Suprapubic skin (tissue), 4 donors: ENCODE results near the gene GIT1. TPM values are rescaled to one million over a fixed set of nuclear protein-coding genes. Genes with fewer than 3 reads are reported as not detected.
A peak's percentile ranks its signal among the peaks of the same experiment; 100 is the strongest.

Source experiments
- DNase-seq, 2 donors: peaks; one replicate each; pipeline ENCODE4 v3.0.0-alpha.2; 2019; ENCODE audit warnings: low spot score in 2 of 2
- H3K27ac ChIP-seq: fragments of 200-600 bp; sonication (generic); one replicate; pipeline ENCODE4 v1.5.1; 2019
- H3K27me3 ChIP-seq: fragments of 200-600 bp; sonication (generic); one replicate; pipeline ENCODE4 v1.5.1; 2019
- H3K36me3 ChIP-seq: fragments of 200-600 bp; sonication (generic); one replicate; pipeline ENCODE4 v1.5.1; 2019
- H3K4me1 ChIP-seq: fragments of 200-600 bp; sonication (generic); one replicate; pipeline ENCODE4 v1.5.1; 2019
- H3K4me3 ChIP-seq: fragments of 200-600 bp; sonication (generic); one replicate; pipeline ENCODE4 v1.5.1; 2019; ENCODE audit warnings: mild to moderate bottlenecking
- H3K9me3 ChIP-seq: fragments of 200-600 bp; sonication (generic); one replicate; pipeline ENCODE4 v1.5.1; 2019
- EP300 ChIP-seq: sonication (generic); formaldehyde crosslinking; IDR thresholded peaks from one replicate; pipeline ENCODE4 v1.6.1; 2017; ENCODE audit warnings: antibody characterized with exemption
- POLR2A ChIP-seq, 2 donors: fragments of 450-650 bp; IDR thresholded peaks; one replicate each; pipeline ENCODE4 v1.6.1; 2017; ENCODE audit warnings: antibody characterized with exemption in 2 of 2, mild to moderate bottlenecking in 2 of 2, moderate library complexity in 2 of 2
- POLR2AphosphoS5 ChIP-seq, 3 donors: sonication (generic); formaldehyde crosslinking; IDR thresholded peaks; one replicate each; pipeline ENCODE4 v1.6.1; 2017; ENCODE audit warnings: antibody characterized with exemption in 3 of 3
- WGBS: methylation state at CpG from one replicate; pipeline ENCODE4 v1.1.5; 2018; 5-methylcytosine and 5-hydroxymethylcytosine counted together
- total RNA-seq, 4 donors: library from RNA; depleted of rRNA; stranded (reverse); fragments of >200 nt; gene quantifications; one replicate each; pipeline ENCODE4 v1.1.0, GENCODE V29; 2016
- TF ChIP-seq, protein P1 (sequence below), 2 donors: fragments of 200-600 bp in 1 of 2; fragments of 450-650 bp in 1 of 2; sonication (generic) in 1 of 2; IDR thresholded peaks; one replicate each; pipeline ENCODE4 v1.5.1; 2016 to 2019; ENCODE audit warnings: antibody characterized with exemption in 2 of 2, mild to moderate bottlenecking in 1 of 2, moderate library complexity in 1 of 2

GIT1 gene
- total RNA-seq, 4 donors from 2014 or later = 66.7 to 103 (median 90.4) TPM

DNA sequence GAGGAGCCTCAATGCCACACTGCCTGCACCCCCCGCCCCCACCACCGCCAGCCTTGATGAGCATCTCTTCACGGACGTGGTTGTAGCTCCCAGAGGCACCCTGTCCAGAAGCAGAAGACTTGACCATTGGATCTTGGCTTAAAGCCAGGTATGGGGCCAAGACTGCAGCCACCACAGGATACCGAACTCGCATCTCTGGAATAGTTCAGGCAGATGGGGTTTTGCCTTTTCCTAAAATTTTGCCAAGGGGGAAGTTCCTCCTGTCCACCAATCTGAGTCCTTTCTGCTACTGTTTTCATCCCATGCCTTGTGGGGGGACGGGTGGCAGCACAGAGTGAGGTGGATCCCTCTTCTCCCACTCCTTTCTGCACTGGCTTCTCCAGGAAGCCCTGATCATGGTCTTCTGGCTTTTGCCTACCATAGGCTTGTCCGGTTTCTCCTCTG is 32.3 kb upstream of the GIT1 start:
- Histone ChIP-seq H3K4me1 (peaks cover 37% of the 10 kb centered on the region), H3K4me3 (peak overlapping the region; percentile 78), H3K36me3 (no peaks in the 10 kb centered on the region), H3K27me3 (peaks cover 2% of the 10 kb centered on the region), H3K9me3 (no peaks in the 10 kb centered on the region), H3K27ac (no peak overlapping the region)
- DNase-seq = no peak
- WGBS = 72% methylated on average over 3 of the region's 8 CpGs
- TF ChIP-seq, protein P1, sequence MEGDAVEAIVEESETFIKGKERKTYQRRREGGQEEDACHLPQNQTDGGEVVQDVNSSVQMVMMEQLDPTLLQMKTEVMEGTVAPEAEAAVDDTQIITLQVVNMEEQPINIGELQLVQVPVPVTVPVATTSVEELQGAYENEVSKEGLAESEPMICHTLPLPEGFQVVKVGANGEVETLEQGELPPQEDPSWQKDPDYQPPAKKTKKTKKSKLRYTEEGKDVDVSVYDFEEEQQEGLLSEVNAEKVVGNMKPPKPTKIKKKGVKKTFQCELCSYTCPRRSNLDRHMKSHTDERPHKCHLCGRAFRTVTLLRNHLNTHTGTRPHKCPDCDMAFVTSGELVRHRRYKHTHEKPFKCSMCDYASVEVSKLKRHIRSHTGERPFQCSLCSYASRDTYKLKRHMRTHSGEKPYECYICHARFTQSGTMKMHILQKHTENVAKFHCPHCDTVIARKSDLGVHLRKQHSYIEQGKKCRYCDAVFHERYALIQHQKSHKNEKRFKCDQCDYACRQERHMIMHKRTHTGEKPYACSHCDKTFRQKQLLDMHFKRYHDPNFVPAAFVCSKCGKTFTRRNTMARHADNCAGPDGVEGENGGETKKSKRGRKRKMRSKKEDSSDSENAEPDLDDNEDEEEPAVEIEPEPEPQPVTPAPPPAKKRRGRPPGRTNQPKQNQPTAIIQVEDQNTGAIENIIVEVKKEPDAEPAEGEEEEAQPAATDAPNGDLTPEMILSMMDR (IDR thresholded peaks at IDR 0.05) = no peak
- TF ChIP-seq EP300 (no peak), POLR2AphosphoS5 (IDR thresholded peaks at IDR 0.05) (no peak)

- no peak for DNase-seq
- 96% methylated on average over 12 of the region's 12 CpGs for WGBS
- Histone ChIP-seq H3K4me1 (peaks cover 46% of the 10 kb centered on the region), H3K4me3 (no peak overlapping the region), H3K27ac (no peak overlapping the region), H3K36me3 (no peaks in the 10 kb centered on the region), H3K27me3 (peaks cover 6% of the 10 kb centered on the region), H3K9me3 (no peaks in the 10 kb centered on the region)
- TF ChIP-seq, protein P1 (IDR thresholded peaks at IDR 0.05) = no peak
- TF ChIP-seq POLR2AphosphoS5 (IDR thresholded peaks at IDR 0.05) (no peak), EP300 (no peak), POLR2A (IDR thresholded peaks at IDR 0.05) (no peak)
These were observed 31.5 kb upstream of the GIT1 start for GRCh38 chr17:29620779-29621500.

- 96% methylated on average over 4 of the region's 4 CpGs for WGBS
- Histone ChIP-seq H3K4me1 (peaks cover 53% of the 10 kb centered on the region), H3K27ac (no peak overlapping the region), H3K4me3 (no peak overlapping the region), H3K27me3 (peaks cover 6% of the 10 kb centered on the region), H3K36me3 (no peaks in the 10 kb centered on the region), H3K9me3 (no peaks in the 10 kb centered on the region)
- DNase-seq = no peak
- no peak for TF ChIP-seq POLR2A (IDR thresholded peaks at IDR 0.05)
These were observed 30.8 kb upstream of the GIT1 start for GRCh38 chr17:29620271-29620670.

DNA sequence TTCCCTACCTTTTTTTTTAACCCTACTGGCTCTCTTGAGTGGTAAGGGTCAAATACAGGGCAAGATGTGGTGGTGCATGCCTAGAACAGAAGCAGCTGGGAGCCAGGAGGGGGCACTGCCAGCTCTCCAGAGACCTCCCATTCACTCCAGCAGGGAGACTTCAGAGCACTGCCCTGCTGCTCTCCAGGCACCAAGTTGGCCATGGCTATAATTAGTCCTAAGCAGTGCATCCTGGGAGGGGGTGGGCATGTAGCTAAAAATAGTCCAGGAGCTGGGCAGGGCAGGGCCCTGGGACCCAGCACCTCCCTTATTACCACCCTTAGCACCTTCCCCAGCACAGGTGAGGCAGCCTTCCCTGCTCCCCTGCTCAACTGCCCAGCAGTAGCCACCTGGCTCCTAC is 29.8 kb upstream of the GIT1 start:
- H3K9me3 ChIP-seq = no peaks in the 10 kb centered on the region
- no peak for TF ChIP-seq EP300
- TF ChIP-seq, protein P1 (IDR thresholded peaks at IDR 0.05) = no peak
- TF ChIP-seq POLR2AphosphoS5 (IDR thresholded peaks at IDR 0.05) = no peak
- TF ChIP-seq POLR2A (IDR thresholded peaks at IDR 0.05) = no peak
- H3K27ac ChIP-seq = no peak overlapping the region
- peaks cover 60% of the 10 kb centered on the region for H3K4me1 ChIP-seq
- DNase-seq = no peak
- H3K27me3 ChIP-seq = peaks cover 6% of the 10 kb centered on the region
- H3K36me3 ChIP-seq = no peaks in the 10 kb centered on the region
- no peak overlapping the region for H3K4me3 ChIP-seq

DNA sequence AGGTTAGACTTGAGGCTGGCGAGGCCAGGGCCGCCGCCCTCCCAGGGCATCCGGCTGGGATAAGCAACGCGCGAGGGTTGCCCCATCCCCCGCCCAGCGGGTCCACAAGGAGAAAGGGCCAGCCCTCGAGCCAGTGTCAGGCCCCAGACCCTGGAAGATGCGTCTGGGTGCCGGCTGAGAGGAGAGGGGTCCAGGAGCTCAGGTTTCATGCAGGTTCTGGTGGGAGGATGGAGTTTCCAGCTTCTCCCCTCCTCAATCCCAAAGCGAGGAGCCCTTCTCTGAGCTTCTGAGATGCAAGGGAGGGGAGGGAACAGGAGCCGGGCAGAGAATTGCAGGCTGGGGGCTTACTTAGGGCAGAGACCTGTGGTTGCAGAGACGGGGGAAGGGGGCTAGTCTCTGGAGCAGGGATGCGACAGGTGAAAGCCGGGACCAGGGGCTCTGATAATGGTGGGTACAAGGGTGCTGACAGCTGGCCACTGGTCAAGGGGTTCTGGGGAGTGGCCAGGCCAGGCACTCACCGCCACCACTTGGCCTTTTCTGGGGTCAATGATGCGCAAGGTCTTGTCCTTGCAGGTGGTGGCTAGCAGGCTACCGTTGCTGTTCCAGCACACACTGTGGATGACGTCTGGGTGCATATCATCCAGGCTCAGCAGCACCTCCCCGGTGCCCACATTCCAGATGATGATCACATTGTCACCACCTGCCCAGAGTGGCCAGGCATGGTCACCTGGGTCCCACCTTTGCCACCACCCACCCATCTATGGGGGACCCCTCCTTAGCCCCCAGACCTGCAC is 29.0 kb upstream of the GIT1 start:
- 75% methylated on average over 13 of the region's 22 CpGs for WGBS
- peaks cover 6% of the 10 kb centered on the region for H3K27me3 ChIP-seq
- no peak overlapping the region for H3K27ac ChIP-seq

More for the DNA sequence above, 29.0 kb upstream of the GIT1 start:
- TF ChIP-seq POLR2A (IDR thresholded peaks at IDR 0.05) (no peak), POLR2AphosphoS5 (IDR thresholded peaks at IDR 0.05) (no peak), EP300 (no peak)
- TF ChIP-seq, protein P1 (IDR thresholded peaks at IDR 0.05) = no peak
- peak overlapping the region; percentile 42 for H3K4me3 ChIP-seq
- H3K36me3 ChIP-seq = no peaks in the 10 kb centered on the region
- peaks cover 67% of the 10 kb centered on the region for H3K4me1 ChIP-seq
- no peaks in the 10 kb centered on the region for H3K9me3 ChIP-seq
- no peak for DNase-seq
